GM12878 (cell line): ENCODE results near the gene RSPO4. TPM values are rescaled to one million over a fixed set of nuclear protein-coding genes. Genes with fewer than 3 reads are reported as not detected.

Source experiments
- ATAC-seq: fragments of 200-7000 bp; cut with Tn5 transposase; 3 replicates; pipeline ENCODE4 v1.9.1; 2020; ENCODE audit warnings: mild to moderate bottlenecking, moderate library complexity
- BruUV-seq: library from RNA; stranded (reverse); fragments of 400-500 nt; replicated peaks from 2 replicates; lab custom pipeline; 2021; lab: Mats Ljungman, UMichigan
- CTCF ChIA-PET: fragments of 300-600 bp; sonication (Branson Sonifier 250); formaldehyde crosslinking; extraction: SDS; loops from one replicate; lab custom pipeline; 2021; ENCODE audit warnings: inconsistent platforms; lab: Yijun Ruan, JAX
- POLR2A ChIA-PET: fragments of 350-600 bp; formaldehyde crosslinking; extraction: SDS; loops from one replicate; lab custom pipeline; 2021; ENCODE audit warnings: inconsistent platforms; lab: Charles Lee
- RAD21 ChIA-PET: fragments of 300-600 bp; sonication (Branson Sonifier 250); formaldehyde crosslinking; loops from one replicate; lab custom pipeline; 2023; ENCODE audit warnings: antibody characterized with exemption; ENCODE audit not compliant: unreplicated experiment; lab: Charles Lee
- SMC1A ChIA-PET: fragments of 300-600 bp; sonication (Branson Sonifier 250); formaldehyde crosslinking; loops from one replicate; lab custom pipeline; 2023; ENCODE audit not compliant: unreplicated experiment, uncharacterized antibody; lab: Charles Lee
- DNase-seq: peaks from one replicate; pipeline ENCODE4 v3.0.0-alpha.2; 2011; ENCODE audit warnings: low read depth, low spot score
- FAIRE-seq: peaks from 3 replicates; lab custom pipeline; 2011; peaks lifted over from hg19 to GRCh38; lab: Jason Lieb, UNC
- H2AFZ ChIP-seq: 2 replicates; pipeline ENCODE4 v1.6.0; 2011; ENCODE audit warnings: low read depth, low read length, control low read depth; ENCODE audit not compliant: control insufficient read depth
- H3K27ac ChIP-seq: 2 replicates; pipeline ENCODE4 v1.5.1; 2011; ENCODE audit warnings: control low read depth; ENCODE audit not compliant: control insufficient read depth, insufficient read depth
- H3K27me3 ChIP-seq, 2 experiments: replicated peaks in 1 of 2; 2 replicates each; pipeline versions ENCODE4 v1.6.0 to v1.6.1; 2011; ENCODE audit warnings: low read length in 1 of 2; ENCODE audit not compliant: control insufficient read depth in 2 of 2, insufficient read depth in 2 of 2
- H3K36me3 ChIP-seq, 2 experiments: 2 replicates each; pipeline ENCODE4 v1.5.1; 2011; ENCODE audit warnings: low read length in 1 of 2; ENCODE audit not compliant: control insufficient read depth in 2 of 2, insufficient read depth in 2 of 2
- H3K4me1 ChIP-seq: 2 replicates; pipeline ENCODE4 v1.6.1; 2011; ENCODE audit warnings: mild to moderate bottlenecking, low read length, moderate library complexity, mixed read lengths; ENCODE audit not compliant: control insufficient read depth, insufficient read depth
- H3K4me2 ChIP-seq: 2 replicates; pipeline ENCODE4 v1.6.0; 2011; ENCODE audit warnings: control low read depth; ENCODE audit not compliant: control insufficient read depth, insufficient read depth
- H3K4me3 ChIP-seq: fragments of 200-600 bp; sonication (generic); 2 replicates; pipeline ENCODE4 v1.5.1; 2016
- H3K79me2 ChIP-seq: 2 replicates; pipeline ENCODE4 v1.6.0; 2011; ENCODE audit warnings: low read length; ENCODE audit not compliant: control insufficient read depth, insufficient read depth
- H3K9ac ChIP-seq: 2 replicates; pipeline ENCODE4 v1.8.0; 2011; ENCODE audit warnings: low read length, control low read depth, mixed read lengths; ENCODE audit not compliant: control insufficient read depth, insufficient read depth
- H3K9me3 ChIP-seq: replicated peaks from 3 replicates; pipeline ENCODE4 v1.5.1; 2011; ENCODE audit warnings: mild to moderate bottlenecking, low read length; ENCODE audit not compliant: control insufficient read depth, insufficient read depth
- H4K20me1 ChIP-seq: 2 replicates; pipeline ENCODE4 v1.6.0; 2011; ENCODE audit not compliant: control insufficient read depth, insufficient read depth
- BMI1 ChIP-seq: fragments of 450-650 bp; IDR thresholded peaks from 2 replicates; pipeline ENCODE4 v1.6.1; 2016; ENCODE audit warnings: mild to moderate bottlenecking, moderate library complexity, borderline replicate concordance
- CBFB ChIP-seq: IDR thresholded peaks from 2 replicates; pipeline ENCODE4 v1.6.1; 2016; ENCODE audit warnings: antibody characterized with exemption, low read depth
- CEBPB ChIP-seq, 2 experiments: fragments of 150-350 bp in 1 of 2; IDR thresholded peaks; 2 replicates each; pipeline ENCODE4 v1.6.1; 2012 to 2014; ENCODE audit warnings: low read depth in 2 of 2, low read length in 2 of 2, borderline replicate concordance in 1 of 2, inconsistent platforms in 1 of 2
- CREB1 ChIP-seq: IDR thresholded peaks from 2 replicates; pipeline ENCODE4 v1.6.1; 2012; ENCODE audit warnings: low read depth, mild to moderate bottlenecking, inconsistent platforms
- RAD51 ChIP-seq: fragments of 450-650 bp; IDR thresholded peaks from 2 replicates; pipeline ENCODE4 v1.6.1; 2016; ENCODE audit warnings: moderate library complexity, mild to moderate bottlenecking, inconsistent platforms
- TCF12 ChIP-seq: IDR thresholded peaks from 2 replicates; pipeline ENCODE4 v1.6.1; 2011; ENCODE audit warnings: low read depth, mild to moderate bottlenecking, low read length
- ZNF217 ChIP-seq: fragments of 450-650 bp; IDR thresholded peaks from 2 replicates; pipeline ENCODE4 v1.6.1; 2017; ENCODE audit warnings: antibody characterized with exemption, mild to moderate bottlenecking
- ZNF384 ChIP-seq: IDR thresholded peaks from 2 replicates; pipeline ENCODE4 v1.6.1; 2012; ENCODE audit warnings: low read depth, mild to moderate bottlenecking, low read length, improper control_type of control experiment, borderline replicate concordance
- WGBS: methylation state at CpG from one replicate; pipeline ENCODE4 v1.1.6; 2016; ENCODE audit warnings: low lambda C conversion rate; ENCODE audit not compliant: insufficient replicate concordance, insufficient coverage; ENCODE audit errors: missing lambda C conversion rate; 5-methylcytosine and 5-hydroxymethylcytosine counted together
- in situ Hi-C: fragments of 300-500 bp; cut with MboI; formaldehyde crosslinking; loops from 9 replicates; pipeline ENCODE4 v1.14.3; 2018; ENCODE audit warnings: mixed read lengths
- intact Hi-C: fragments of 100-400 bp; cut with micrococcal nuclease; formaldehyde crosslinking; loops from one replicate; pipeline ENCODE4 v1.14.2; 2022; ENCODE audit not compliant: unreplicated experiment
- polyA plus RNA-seq, 11 experiments: library from polyadenylated mRNA; depleted of rRNA in 4 of 11; unstranded in 6 of 11; stranded (reverse) in 5 of 11; fragments of >200 nt; fragmentation: Nextera tagmentation in 4 of 11; fragmentation: Illumina TruSeq in 1 of 11; extraction: Ambion mirVana in 4 of 11; extraction: Trizol in 1 of 11; gene quantifications; 1 replicate in 1 of 11; 2 replicates in 10 of 11; pipeline versions ENCODE4 v1.2.1 to v1.2.3, GENCODE V29; 2011 to 2016; ENCODE audit warnings: inconsistent platforms in 2 of 11, missing spikeins in 2 of 11, low read depth in 1 of 11
- total RNA-seq, 4 experiments: library from RNA; depleted of rRNA in 3 of 4; stranded (reverse); fragments of >200 nt in 3 of 4; fragmentation: Illumina TruSeq in 1 of 4; extraction: Trizol in 1 of 4; gene quantifications; 2 replicates each; pipeline versions ENCODE4 v1.2.1 to v1.2.3, GENCODE V29; 2013 to 2021
- TF ChIP-seq, protein P1 (sequence below): IDR thresholded peaks from 2 replicates; pipeline ENCODE4 v1.6.1; 2011; ENCODE audit warnings: borderline replicate concordance, low read depth, mild to moderate bottlenecking, moderate library complexity, mixed read lengths, low read length; ENCODE audit not compliant: insufficient read depth; ENCODE audit errors: extremely low read length
- TF ChIP-seq, protein P2 (sequence below): fragments of 450-650 bp; IDR thresholded peaks from 2 replicates; pipeline ENCODE4 v1.6.1; 2017; ENCODE audit warnings: mild to moderate bottlenecking, low read depth, inconsistent platforms; ENCODE audit not compliant: poor library complexity, severe bottlenecking
- TF ChIP-seq, protein P3 (sequence below): IDR thresholded peaks from 2 replicates; pipeline ENCODE4 v1.6.1; 2012; ENCODE audit warnings: low read depth, low read length, improper control_type of control experiment
- TF ChIP-seq, protein P4 (sequence below): fragments of 450-650 bp; IDR thresholded peaks from 2 replicates; pipeline ENCODE4 v1.6.1; 2016; ENCODE audit warnings: mild to moderate bottlenecking, moderate library complexity, borderline replicate concordance

Gene RSPO4
- total and polyA plus RNA-seq, 10 of the 15 experiments (the other 5 are each of a cell fraction or from before 2014, with no cell fraction given), result 0.06 TPM; not detected in 9

DNA sequence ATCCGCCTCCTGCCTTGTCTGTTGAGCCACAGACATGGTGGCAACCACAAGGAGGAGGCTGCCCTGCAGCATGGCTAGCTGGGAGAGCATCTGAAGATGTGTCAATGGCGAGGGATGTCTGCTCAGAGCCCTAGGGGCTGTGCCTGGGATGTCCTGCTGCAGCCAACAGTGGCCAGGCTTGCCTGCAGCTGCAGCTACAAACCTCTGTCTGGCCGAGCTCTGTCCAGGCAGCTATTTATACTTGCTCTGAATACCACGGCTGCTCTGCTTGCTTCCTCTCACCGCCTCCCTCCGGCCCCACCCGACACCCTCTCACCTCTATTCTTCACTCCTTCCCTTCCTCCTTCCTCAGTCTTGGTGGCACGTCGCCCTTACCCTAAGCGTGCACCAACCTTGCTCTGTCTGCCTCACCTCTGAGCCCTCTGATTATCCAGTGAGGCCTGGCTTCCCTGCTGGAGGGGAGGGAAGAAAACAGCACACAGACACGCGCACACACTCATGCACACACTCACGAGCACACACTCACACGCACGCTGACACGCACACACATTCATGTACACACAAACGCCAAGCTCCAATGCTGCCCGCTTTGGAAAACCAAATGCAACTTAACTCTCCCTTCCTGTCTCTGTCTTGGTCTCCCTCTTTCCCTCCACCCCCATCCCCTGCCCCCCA, 85.8 kb downstream of the RSPO4 start, which contains the start of gene ANGPT4:
TSS of gene ANGPT4 (minus strand) at position 210 of the 675 bp plus-strand sequence. CDS start at position 90, 120 bp downstream.
- no TSS peak for BruUV-seq
- 30% methylated on average over 15 of the region's 18 CpGs for WGBS
- FAIRE-seq, result no peak

More for the DNA sequence above, 85.8 kb downstream of the RSPO4 start, which contains the start of gene ANGPT4:
- Histone ChIP-seq H4K20me1 (no peaks in the 10 kb centered on the region), H2AFZ (no peak within 1 kb of the TSS), H3K9me3 (no peaks in the 10 kb centered on the region), H3K27ac (no peak within 1 kb of the TSS)
- SMC1A ChIA-PET, result interaction anchor here (0.7 kb wide), 1 partner anchor 61 kb away, joined by 3 read pairs; no protein-coding TSS in a partner anchor
- CTCF ChIA-PET, result no interaction called here
- DNase-seq, result no peak
- TF ChIP-seq, protein P1, sequence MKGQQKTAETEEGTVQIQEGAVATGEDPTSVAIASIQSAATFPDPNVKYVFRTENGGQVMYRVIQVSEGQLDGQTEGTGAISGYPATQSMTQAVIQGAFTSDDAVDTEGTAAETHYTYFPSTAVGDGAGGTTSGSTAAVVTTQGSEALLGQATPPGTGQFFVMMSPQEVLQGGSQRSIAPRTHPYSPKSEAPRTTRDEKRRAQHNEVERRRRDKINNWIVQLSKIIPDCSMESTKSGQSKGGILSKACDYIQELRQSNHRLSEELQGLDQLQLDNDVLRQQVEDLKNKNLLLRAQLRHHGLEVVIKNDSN, result no peak
- TF ChIP-seq, protein P2, sequence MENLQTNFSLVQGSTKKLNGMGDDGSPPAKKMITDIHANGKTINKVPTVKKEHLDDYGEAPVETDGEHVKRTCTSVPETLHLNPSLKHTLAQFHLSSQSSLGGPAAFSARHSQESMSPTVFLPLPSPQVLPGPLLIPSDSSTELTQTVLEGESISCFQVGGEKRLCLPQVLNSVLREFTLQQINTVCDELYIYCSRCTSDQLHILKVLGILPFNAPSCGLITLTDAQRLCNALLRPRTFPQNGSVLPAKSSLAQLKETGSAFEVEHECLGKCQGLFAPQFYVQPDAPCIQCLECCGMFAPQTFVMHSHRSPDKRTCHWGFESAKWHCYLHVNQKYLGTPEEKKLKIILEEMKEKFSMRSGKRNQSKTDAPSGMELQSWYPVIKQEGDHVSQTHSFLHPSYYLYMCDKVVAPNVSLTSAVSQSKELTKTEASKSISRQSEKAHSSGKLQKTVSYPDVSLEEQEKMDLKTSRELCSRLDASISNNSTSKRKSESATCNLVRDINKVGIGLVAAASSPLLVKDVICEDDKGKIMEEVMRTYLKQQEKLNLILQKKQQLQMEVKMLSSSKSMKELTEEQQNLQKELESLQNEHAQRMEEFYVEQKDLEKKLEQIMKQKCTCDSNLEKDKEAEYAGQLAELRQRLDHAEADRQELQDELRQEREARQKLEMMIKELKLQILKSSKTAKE, result no peak
- TF ChIP-seq BMI1 (no peak), TCF12 (no peak), CREB1 (no peak), CEBPB (IDR thresholded peaks at IDR 0.05; ENCODE audit: borderline replicate concordance in 1 of 2, low read depth in 2 of 2, low read length in 2 of 2) (no peak), ZNF384 (no peak), RAD51 (no peak), ZNF217 (no peak), CBFB (no peak)
- TF ChIP-seq, protein P3, sequence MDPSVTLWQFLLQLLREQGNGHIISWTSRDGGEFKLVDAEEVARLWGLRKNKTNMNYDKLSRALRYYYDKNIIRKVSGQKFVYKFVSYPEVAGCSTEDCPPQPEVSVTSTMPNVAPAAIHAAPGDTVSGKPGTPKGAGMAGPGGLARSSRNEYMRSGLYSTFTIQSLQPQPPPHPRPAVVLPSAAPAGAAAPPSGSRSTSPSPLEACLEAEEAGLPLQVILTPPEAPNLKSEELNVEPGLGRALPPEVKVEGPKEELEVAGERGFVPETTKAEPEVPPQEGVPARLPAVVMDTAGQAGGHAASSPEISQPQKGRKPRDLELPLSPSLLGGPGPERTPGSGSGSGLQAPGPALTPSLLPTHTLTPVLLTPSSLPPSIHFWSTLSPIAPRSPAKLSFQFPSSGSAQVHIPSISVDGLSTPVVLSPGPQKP, result no peak
- TF ChIP-seq, protein P4, sequence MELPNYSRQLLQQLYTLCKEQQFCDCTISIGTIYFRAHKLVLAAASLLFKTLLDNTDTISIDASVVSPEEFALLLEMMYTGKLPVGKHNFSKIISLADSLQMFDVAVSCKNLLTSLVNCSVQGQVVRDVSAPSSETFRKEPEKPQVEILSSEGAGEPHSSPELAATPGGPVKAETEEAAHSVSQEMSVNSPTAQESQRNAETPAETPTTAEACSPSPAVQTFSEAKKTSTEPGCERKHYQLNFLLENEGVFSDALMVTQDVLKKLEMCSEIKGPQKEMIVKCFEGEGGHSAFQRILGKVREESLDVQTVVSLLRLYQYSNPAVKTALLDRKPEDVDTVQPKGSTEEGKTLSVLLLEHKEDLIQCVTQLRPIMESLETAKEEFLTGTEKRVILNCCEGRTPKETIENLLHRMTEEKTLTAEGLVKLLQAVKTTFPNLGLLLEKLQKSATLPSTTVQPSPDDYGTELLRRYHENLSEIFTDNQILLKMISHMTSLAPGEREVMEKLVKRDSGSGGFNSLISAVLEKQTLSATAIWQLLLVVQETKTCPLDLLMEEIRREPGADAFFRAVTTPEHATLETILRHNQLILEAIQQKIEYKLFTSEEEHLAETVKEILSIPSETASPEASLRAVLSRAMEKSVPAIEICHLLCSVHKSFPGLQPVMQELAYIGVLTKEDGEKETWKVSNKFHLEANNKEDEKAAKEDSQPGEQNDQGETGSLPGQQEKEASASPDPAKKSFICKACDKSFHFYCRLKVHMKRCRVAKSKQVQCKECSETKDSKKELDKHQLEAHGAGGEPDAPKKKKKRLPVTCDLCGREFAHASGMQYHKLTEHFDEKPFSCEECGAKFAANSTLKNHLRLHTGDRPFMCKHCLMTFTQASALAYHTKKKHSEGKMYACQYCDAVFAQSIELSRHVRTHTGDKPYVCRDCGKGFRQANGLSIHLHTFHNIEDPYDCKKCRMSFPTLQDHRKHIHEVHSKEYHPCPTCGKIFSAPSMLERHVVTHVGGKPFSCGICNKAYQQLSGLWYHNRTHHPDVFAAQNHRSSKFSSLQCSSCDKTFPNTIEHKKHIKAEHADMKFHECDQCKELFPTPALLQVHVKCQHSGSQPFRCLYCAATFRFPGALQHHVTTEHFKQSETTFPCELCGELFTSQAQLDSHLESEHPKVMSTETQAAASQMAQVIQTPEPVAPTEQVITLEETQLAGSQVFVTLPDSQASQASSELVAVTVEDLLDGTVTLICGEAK, result no peak
- TF ChIP-seq, all 136 proteins: peak for 0
- no peak within 1 kb of the TSS for H3K4me3 ChIP-seq
- no peaks in the 10 kb centered on the region for H3K36me3 ChIP-seq
- intact Hi-C loops, result no loop called here
- ATAC-seq, result no peak
- H3K27me3 ChIP-seq, result peaks cover 0 to 1% of the 10 kb centered on the region in 2 experiments; a peak in 3 of 4 replicates
- POLR2A ChIA-PET, result no interaction called here
- H3K4me2 ChIP-seq, result no peak within 1 kb of the TSS
- in situ Hi-C loops, result no loop called here
- no peaks in the 10 kb centered on the region for H3K4me1 ChIP-seq
- H3K9ac ChIP-seq, result no peak within 1 kb of the TSS
- H3K79me2 ChIP-seq, result no peaks in the 10 kb centered on the region
- RAD21 ChIA-PET, result no interaction called here
